ENCODE measurements around the gene TRPC4.

GRCh38 chr13:37795326-37795725 lies 74.2 kb downstream of the TRPC4 start:
- TF ChIP-seq EP300 (IDR thresholded peaks at IDR 0.05) (no peak), CTCF (IDR thresholded peaks at IDR 0.05) (no peak)
